Stimulated activated CD4-positive, alpha-beta T cell treated with anti-CD3 and anti-CD28 coated beads, Interleukin-4, amount 100 ng/mL, for 4 hours (primary cell): Measurements from ENCODE around the gene SLC35E1.

Source experiments
- DNase-seq, 2 experiments: peaks; one replicate each; pipeline ENCODE4 v3.0.0-alpha.2; 2020

SLC35E1 gene

DNA sequence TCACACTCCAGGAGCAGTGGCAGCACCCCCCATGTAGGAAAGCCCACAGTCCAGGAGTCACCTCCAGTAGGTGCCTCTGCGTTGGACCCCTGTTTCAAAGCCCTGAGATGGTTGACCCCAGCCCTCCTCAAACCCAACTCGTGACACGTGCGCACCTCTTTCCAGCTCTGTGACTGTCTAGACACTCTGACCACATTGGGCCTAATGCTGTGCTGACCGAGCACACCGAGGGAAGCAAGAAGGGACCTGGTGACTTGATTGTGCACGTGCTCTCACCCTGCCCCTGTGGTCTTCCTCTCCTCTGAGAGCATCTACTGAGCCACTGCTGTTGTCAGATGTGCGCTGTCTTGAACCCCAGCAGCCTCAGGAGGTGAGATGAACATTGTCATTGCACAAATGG lies 22.9 kb upstream of the SLC35E1 start:
- DNase-seq = no peak

DNA sequence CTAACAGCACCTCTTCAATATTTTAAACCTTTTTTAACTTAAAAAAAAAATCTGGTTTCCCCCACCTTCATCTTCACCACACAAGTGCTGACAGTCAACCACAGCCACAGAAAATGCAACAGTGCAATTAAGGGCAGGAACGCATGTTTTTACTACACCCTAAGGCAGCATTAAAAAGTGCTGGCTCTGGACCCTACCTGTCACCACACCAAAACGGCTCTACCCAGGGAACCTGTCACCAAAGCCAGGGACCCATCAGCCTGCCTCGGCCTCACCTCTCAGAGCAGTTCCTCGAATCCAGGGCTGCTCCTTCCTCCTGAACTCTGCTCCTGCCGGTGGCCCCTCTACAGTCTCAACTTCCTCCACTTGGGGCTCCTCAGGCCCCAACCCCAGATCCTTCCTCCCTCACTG lies 22.5 kb upstream of the SLC35E1 start:
- DNase-seq = no peak

DNA sequence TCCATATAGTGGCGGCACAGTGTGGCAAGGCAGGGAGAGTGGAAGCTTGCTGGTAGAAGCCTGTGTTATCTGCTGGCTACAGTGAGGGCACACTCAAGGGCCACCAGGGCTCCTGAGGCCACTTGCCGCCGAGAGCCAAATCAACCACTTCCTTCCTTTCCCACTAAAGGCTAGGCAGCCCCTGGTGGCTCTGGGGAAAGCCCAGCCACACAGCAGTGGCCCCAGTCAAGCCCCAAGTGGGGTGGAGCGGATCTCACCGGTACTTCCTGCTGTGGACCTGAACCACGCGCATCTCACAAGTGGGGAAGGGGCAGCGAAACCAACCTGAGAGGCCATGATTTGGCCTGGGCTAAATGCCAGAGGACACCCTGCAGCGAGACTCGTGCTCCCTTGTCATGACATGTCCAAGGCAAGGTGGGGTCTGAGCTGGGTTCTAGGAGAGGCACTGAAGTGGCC lies 21.9 kb upstream of the SLC35E1 start:
- DNase-seq = peak in 1 of 2 experiments; percentile 19

DNA sequence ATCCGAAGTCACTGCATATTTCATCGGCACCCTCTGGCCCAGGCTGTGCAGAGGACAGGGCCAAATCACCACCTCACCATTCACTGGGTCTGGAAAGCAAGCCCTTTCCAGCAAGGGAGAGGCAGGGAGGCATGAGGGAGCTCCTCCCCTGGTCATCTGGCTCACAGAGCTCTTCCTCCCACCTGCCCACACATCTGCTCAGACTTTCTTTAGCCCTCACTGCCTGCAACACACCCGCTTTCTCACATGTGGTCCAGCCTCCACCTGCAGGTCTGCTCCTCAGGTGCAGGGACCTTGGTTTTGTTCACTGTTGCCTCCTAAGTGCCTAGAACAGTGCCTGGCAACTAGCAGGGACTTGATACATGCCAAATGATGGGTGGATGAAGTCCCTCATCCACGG lies 21.0 kb upstream of the SLC35E1 start:
- no peak for DNase-seq

DNA sequence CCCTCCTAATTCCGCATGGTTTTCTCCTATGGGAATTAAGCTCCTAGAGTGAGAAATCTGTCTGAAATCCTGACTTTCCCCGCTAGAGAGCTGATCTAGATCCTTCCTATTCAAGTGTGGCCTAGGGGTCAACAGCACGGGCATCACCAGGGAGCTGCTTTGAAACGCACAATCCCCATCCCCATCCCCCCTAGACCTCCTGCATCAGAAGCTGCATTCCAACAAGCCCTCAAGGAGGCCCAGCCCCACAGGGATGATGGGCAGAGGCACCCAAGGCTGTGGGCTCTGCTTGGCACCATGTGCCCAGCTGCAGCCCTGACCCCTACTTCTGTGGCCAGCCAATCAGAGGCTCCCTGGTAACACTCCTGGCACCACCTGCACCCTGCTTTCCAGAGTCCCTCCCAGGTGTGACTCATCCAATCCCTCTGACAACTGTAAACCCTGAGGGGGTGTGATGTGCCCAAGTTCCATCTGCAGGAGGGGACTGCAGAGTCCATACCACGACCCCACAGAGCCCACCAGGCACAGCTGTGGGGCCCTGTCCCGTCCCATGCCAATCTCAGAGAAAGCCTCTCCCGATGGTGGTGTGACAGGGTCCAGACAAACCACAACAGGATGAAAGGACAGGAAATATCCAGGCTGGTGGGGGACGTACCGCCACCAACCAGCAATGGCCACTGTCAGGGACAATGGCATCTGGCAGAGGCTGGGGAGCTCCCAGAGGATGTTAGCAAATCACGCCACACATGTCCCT lies 19.8 kb upstream of the SLC35E1 start:
- no peak for DNase-seq

DNA sequence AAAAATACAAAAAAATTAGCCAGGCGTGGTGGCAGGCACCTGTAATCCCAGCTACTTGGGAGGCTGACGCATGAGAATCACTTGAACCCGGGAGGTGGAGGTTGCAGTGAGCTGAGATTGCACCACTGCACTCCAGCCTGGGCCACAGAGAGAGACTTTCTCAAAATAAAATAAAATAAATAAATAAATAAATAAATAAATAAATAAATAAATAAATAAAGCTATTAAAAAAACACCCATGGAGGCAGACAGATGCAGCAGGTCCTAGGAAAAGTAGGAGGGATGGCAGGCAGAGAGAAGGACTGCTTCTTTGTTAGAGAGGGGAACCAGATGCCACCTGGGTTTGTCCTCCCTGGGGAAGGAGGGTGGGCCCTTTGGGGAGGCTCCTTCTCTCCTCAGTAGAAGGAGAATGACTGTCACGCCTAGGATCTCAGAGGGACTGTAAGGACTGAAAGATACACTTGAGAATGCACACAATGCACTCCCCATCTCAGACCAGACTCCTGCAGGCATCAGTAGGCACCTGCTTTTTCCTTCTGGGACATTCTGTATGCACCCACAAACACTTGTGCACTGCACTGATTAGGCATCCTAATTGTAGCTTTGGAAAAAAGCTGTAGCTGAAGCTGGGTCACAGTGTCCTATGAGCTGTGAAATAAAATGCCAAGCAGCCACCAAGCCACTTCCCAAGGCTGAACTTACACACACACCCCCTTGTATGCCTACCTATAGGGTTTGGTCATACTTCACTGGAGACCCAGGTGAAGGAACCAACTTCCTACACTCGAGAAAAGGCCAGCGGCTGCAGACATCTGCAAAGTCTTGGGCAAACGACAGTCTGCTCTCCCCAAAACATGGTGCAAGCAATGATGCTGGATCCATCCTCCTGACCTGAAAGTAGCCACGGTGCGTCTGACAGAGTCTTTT lies 18.9 kb upstream of the SLC35E1 start:
- DNase-seq = no peak

DNA sequence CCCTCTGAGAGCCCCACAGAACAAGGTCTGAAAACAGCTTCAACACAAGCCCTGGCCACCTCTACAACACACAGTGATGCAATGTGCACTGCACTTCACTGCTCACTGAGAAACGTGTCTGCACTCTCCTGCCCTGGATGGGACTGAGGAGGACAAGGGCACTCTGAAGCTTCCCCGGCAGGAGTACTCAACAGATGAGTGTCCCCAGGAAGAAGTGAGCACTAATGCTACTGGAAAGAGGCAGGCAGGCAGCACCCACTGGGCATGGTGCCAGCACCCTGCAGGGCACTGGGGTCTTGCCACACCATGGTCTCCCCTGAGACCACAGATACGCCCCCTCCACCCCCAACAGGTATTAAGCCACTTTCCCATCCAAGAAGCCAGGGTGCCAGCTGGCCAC lies 17.7 kb upstream of the SLC35E1 start:
- DNase-seq = no peak

DNA sequence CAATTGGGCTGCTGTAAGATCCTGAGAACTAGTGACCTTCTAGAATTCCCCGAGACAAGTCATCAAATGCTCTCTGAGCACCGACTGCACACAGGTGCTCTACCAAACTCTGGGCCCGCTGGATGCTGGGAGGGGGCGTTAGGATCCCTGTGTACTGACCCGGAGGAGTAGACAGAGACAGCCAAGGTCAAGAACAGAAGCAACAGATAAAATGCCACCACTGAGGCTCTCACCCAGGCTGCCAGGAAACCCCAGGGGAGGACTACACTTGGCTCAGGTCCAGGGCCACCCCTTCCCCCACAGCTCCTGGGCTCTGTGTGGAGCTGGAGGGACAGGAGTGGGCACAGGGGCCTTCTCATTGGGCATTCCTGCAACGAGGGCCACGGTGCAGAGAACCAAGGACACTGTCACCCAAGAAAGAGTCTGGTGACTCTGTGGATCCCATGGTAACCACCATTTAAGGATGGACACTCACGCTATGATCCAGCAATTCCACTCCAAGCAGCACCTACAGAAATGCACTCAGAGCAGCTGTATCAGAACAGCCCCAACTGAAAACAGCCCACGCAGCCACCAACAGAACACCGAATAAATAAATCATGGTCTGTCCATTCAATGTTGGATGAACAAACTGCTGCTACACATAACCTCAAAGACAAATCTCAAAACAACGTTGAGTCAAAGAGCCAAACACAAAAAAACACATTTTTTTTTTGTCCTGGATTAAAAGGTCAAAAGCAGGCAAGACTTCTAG lies 16.8 kb upstream of the SLC35E1 start:
- no peak for DNase-seq

DNA sequence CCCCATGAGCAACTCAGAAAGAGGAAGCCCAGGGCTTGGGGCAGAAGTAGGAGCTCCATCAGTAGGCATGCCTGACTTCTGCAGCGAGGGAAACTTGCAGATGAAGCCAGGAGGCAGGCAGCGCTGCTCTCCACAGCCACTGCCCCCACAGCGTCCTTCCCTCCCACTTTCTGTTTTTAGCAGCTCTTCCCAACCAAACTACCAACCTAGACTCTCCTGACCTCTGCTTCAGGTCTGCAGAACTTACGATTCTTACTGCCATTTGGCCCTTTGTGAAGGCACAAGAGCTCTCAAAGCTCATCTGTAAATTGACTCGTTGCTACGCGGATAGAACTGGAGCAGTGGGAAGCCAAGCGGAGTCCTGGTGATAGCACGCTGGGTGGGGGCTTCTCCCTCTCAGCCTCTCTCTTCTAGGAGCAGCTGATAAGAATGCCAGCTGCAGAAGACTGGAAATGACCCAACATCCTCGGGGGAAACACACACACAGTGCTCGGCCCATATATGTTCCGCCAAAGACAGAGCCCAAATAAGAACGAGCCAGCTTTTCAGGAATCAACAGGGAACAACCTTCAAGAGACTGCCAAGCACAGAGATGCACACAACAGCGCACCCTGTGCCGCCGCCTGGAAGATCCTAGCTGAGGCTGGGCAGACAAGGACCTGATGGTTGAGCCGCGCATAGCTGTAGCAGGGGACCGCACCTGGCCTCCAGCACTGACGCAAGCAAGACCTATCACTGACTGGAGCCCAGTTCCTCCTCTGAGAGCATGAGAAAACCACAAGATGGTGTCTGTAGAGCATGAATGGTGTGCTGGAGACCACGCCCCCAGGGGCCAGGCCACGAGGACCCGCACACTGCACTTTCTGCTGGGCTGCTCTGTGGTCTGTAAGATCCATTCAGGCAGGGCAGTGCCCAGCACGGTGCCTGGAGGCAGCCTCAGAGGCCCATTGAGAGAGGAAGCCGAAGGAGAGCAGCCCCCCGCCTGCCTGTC lies 15.9 kb upstream of the SLC35E1 start:
- peak; percentile 40 to 49 for DNase-seq

DNA sequence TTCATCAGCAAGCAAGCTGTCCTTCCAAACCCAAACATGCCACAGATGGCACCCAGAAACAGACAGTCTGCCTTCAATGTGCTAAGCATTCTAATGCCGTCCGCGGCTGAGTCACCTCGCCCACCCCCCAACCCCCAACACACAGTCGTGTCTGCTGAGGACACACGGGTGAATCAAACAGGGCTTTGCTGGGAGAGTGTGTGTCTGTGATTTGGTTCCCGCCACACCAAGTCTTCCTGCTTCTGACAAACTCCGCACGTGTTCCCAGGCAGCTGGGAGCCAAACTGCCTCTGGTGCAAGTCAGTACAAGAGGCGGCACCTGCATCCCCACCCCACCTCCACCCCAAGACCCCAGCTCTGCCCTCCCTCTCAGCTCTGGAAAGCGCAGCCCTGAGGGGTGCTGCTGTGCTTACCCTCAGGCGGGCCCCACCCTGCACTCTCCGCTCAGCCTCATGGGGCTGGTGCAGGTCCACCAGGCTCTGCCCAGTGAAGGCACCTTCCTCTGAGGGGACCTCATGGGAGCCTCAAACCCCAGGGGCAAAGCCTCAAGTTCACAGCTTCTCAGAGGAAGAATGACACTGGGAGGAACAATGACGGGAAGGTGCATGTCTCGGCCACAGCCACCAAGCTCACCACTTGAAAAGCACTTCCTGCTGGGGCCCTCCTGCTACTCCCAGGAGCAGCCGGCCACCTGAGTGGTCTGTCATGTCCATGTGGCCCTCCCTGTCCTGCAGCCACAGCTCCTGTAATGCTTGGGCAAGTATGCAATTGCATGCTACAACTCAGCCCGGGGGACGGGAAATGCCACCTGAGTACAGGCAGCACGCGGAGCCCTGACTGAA lies 15.0 kb upstream of the SLC35E1 start:
- DNase-seq = peak; percentile 40 to 72

DNA sequence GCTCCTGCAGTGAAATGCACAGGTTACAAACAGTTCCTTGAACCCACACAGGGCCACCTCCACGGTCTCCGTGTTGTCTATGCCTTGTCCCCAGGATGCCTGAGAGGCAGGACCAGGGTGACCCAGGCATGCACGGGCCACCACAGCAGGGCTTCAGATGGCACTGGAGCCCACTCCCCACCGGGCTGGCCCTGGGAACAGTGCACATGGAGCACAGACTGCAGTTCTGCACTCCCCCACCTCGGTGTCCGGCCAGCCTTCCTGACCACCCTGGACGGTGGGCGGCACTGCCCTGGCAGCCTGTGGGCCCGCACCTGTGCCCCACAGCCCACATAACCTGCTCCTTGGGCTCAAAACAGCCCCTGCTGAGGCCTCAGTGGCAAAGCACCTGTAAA lies 14.3 kb upstream of the SLC35E1 start:
- no peak for DNase-seq

DNA sequence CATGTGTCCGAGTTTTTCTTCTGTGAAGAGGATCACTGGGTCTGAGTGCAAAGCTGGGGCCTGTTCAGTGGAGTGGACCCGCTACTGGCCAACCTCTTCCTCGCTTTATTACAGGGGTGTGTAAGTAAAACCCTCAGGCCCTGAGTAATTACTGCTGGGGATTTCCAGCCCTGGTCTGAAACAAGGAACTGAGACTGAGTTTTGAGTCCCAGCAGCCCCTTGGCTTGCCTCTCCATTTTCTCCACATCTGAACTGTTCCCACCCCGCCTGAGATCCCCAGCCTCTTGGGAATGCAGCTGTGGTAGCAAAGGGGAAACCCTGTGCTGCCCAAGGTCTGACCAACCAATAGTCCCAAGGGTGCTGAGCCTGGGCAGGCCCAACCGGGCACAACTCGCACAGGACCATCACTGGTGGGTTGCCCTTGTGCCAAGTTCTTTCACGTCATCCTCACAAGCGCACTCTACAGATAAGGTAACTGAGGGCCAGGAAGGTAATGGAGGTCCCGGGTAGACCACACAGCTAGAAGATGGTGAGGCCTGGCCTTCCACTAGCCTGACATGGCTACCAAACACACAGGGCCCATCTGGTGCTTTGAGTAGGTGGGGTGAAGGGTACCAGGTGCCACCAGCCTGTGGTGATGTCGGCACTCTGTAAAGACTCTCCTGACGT lies 13.7 kb upstream of the SLC35E1 start:
- no peak for DNase-seq

DNA sequence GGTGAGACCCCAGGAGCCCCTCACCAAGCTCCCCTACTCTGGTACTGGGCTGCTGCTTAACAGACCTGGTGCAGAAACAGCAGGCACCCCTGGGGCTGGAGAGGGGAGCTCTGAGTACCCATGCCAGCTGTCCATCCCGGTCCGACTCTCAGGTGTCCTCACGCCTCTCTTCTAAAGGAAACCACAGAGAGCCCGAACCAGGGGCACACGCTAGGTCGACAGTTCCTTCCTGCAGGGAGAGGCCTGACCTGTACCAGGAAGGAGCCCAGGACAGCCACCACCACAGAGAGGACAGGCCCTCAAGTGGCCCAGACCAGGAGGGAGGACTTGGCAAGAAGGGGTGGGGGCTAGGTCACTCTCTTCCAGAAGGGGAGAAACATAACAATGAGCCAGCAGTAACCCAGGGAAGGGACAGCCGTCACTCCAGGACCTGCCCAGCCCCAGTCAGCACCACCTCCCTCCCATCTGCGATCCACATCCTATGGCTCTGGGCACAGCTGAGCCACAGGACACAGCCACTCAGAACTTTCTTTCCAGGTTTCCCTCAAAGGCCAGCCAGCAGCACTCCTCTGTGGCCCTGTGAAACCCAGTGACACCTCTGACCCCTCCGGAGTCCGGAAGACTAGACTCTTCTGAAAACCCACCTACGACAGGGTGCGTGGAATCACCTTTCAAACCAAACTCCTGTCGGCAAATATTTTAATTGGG lies 13.0 kb upstream of the SLC35E1 start:
- no peak for DNase-seq

DNA sequence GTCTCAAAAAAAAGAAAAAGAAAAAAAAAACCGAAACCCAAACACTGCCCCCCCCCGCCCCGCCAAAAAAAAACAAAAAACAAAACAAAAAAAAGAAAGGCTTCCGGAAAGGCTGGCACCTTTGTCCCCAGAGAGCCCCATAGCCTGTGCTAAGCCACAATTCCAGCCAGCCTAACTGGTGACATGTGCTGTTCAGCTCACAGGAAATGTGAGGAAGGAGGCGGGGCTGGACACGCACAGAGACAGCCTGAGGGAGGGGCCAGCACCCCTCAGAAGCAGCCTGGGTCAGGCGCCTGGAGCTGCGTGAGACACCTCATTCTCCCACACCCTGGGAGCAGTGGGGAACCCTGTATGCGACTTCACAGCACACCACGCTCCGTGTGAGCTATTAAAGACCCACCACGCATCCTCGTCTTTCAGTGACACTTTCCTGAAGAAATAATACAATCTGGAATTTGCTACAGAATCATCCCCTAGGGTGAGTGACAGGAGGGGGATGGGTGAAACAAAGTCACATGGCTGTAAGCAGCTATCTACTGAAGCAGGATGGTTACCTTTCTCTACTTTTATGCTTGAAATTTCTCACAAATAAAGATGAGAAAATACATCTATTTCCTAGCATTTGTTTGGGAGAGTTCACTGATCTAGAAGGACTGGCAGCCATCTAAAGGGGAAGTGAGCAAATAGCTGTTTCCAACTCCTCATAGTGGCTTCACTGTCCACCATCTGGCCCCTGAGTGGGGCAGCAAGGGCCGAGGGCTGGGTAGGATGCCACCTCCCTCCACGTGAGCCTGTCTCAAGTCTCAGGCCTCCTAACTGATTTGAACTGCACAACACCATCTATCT lies 12.3 kb upstream of the SLC35E1 start:
- DNase-seq = peak; percentile 75 to 89

DNA sequence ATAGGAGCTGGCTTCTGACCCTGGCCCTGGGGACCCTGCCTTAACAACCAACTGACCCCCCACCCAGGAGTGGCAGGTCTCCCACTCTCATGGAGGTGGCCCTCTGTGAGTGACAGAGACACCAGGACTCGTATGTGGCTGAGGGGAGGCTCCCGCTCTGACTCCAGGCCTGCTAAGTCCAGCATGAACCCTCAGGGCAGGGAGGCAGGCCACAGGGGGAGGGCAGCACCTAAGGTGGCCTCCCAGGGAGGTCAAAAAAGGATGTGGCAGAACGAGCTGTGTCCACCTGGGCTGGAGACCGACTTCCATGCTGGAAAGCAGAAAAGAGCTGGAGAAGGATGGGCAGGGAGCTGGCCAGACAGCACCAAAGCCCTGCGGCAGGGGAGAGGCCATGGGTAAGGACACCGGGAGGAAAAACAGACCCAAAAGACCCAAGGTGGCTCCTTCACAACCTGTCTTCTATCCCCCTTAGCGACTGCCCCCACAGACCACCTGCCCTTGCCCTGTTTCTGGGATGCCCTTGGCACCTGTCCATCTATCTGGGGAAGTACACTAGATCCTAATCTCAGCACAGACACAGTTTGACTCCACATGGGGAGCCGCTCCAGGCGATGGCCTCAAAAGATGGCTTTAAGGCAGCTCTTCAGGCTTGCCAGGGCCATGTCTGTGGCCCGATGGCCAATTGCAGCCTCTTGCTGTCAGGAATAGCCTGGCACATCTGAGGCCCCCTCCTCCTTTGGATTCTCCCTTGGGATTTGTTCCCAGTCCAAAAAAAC lies 10.5 kb upstream of the SLC35E1 start:
- no peak for DNase-seq

DNA sequence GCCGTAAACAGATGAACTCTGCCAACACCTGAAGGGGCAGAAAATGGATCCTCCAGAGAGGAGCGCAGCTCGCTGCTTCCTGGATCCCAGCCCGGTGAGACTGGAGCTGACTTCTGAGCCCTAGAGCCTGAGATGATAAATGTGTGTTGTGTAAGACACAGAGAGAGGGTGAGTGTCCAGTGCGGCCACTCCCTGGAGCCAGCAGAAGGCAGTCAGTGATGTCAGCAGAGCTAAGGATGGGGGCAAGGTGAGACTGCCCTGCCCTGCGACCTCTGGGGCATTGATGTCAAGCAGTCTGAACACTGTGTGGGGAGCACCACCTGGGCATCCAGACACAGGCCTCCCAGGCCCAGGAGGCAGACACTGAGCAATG lies 9.7 kb upstream of the SLC35E1 start:
- DNase-seq = no peak

DNA sequence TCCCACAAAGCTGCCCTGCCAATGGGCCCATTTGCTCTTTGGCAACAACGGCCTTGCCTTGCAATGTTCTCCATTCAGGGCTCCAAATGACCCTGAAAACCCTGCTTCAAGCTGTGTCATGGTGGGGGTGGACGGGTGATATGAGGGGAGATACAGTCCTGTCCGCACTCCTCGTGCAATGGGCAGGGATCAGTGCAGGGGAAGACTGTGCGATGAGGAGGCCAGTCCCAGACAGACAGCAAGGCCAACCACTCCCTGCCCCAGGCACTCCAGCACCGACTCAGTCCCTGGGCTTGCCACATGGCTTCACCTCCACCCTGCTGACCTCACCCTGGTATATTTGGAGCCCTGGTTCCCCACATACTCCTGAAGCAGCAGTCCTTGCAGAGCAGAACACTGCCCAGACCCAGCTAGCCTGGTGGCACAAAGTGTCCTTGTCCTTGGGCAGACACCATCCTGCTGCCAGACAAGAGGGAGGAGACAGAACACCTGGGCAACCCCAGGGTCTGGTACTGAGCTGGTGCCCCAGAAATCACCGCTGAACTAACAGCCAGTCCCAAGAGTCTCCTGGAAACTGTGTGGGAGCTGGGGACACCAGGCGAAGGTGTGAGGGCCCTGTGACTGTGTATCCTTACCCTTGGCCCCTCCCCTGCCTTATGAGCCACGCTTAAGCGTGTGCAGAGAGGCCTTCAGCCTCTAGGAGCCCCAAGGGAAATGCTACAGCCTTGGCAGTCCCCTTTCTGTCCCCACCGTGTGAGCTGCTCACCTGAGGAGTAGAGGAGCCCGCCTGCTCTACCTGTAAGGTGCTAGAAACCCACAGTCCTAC lies 9.1 kb upstream of the SLC35E1 start:
- DNase-seq = no peak
